Common myeloid progenitor, CD34-positive (primary cell): ENCODE measurements around the gene RNF103.

Source experiments
- CTCF ChIA-PET: fragments of 350-600 bp; sonication (Branson Sonifier 250); formaldehyde crosslinking; loops from one replicate; lab custom pipeline; 2021; ENCODE audit warnings: antibody characterized with exemption; lab: Charles Lee
- POLR2A ChIA-PET: fragments of 350-600 bp; sonication (Branson Sonifier 250); formaldehyde crosslinking; loops from one replicate; lab custom pipeline; 2021; ENCODE audit warnings: antibody characterized with exemption; lab: Charles Lee
- DNase-seq, 3 donors: peaks; one replicate each; pipeline versions ENCODE4 v3.0.0 to v3.0.0-alpha.2; 2013
- H3K27ac ChIP-seq, 2 experiments: 1 replicate in 1 of 2; 2 replicates in 1 of 2; pipeline ENCODE4 v1.7.0; 2013; ENCODE audit warnings: inconsistent platforms in 2 of 2, low read length in 2 of 2, mild to moderate bottlenecking in 2 of 2, low read depth in 1 of 2, moderate library complexity in 1 of 2; ENCODE audit not compliant: severe bottlenecking in 2 of 2, insufficient read depth in 1 of 2, poor library complexity in 1 of 2
- H3K27me3 ChIP-seq, 5 experiments: replicated peaks in 2 of 5; 1 replicate in 3 of 5; 2 replicates in 2 of 5; pipeline versions ENCODE4 v1.6.1 to v1.7.0; 2013; ENCODE audit warnings: low read length in 4 of 5, mild to moderate bottlenecking in 2 of 5, moderate library complexity in 2 of 5, inconsistent platforms in 1 of 5; ENCODE audit not compliant: insufficient read depth in 5 of 5, control insufficient read depth in 4 of 5
- H3K36me3 ChIP-seq, 4 experiments: 1 replicate in 2 of 4; 2 replicates in 2 of 4; pipeline versions ENCODE4 v1.6.1 to v1.7.0; 2013; ENCODE audit warnings: low read length in 3 of 4, control low read depth in 1 of 4, mild to moderate bottlenecking in 1 of 4; ENCODE audit not compliant: control insufficient read depth in 4 of 4, insufficient read depth in 4 of 4
- H3K4me1 ChIP-seq, 4 experiments: 1 replicate in 3 of 4; 2 replicates in 1 of 4; pipeline versions ENCODE4 v1.6.1 to v1.7.1; 2013; ENCODE audit warnings: low read length in 3 of 4, mild to moderate bottlenecking in 3 of 4, control low read depth in 1 of 4, inconsistent platforms in 1 of 4, moderate library complexity in 1 of 4; ENCODE audit not compliant: control insufficient read depth in 4 of 4, insufficient read depth in 4 of 4; ENCODE audit errors: control extremely low read depth in 1 of 4
- H3K4me3 ChIP-seq, 7 experiments: 1 replicate in 4 of 7; 2 replicates in 3 of 7; pipeline versions ENCODE4 v1.5.1 to v1.7.0; 2013; ENCODE audit warnings: mild to moderate bottlenecking in 7 of 7, low read length in 6 of 7, moderate library complexity in 6 of 7, inconsistent platforms in 2 of 7, low read depth in 2 of 7, control low read depth in 1 of 7; ENCODE audit not compliant: insufficient read depth in 4 of 7, control insufficient read depth in 1 of 7; ENCODE audit errors: extremely low read depth in 1 of 7
- H3K9me3 ChIP-seq, 5 experiments: 1 replicate in 4 of 5; 2 replicates in 1 of 5; pipeline versions ENCODE4 v1.6.1 to v1.7.1; 2013; ENCODE audit warnings: low read length in 4 of 5, mild to moderate bottlenecking in 2 of 5, inconsistent platforms in 1 of 5, low read depth in 1 of 5, moderate library complexity in 1 of 5; ENCODE audit not compliant: control insufficient read depth in 4 of 5, insufficient read depth in 2 of 5; ENCODE audit errors: control extremely low read depth in 1 of 5
- WGBS: methylation state at CpG from one replicate; pipeline ENCODE4 v1.1.5; 2013; ENCODE audit not compliant: insufficient coverage; 5-methylcytosine and 5-hydroxymethylcytosine counted together

RNF103 gene

DNA sequence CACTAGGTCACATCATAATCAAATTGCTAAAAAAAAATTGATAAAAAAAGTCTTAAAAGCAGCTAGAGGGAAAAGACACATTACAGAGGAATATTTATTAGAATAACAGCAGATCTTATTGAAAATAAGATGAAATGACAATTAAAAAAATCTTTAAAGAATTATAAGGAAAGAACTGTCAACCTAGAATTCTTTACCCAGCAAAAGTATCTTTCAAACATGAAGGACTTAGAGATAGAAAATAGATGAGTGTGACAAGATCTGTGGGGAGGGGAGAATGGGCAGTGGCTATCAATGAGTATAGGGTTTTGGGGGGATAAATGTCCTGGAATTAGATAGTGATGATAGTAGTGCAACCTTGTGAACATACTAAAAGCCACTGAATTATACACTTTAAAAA lies 26.5 kb upstream of the RNF103 start:
- Histone ChIP-seq H3K9me3 (peaks cover 0 to 35% (median 6%) of the 10 kb centered on the region in 5 experiments), H3K27me3 (no peaks in the 10 kb centered on the region), H3K27ac (no peak overlapping the region), H3K4me3 (no peak overlapping the region), H3K36me3 (peaks cover 0 to 10% (median 1%) of the 10 kb centered on the region in 4 experiments), H3K4me1 (no peaks in the 10 kb centered on the region)
- CTCF ChIA-PET: no interaction called here
- POLR2A ChIA-PET: no interaction called here
- DNase-seq: peak in 2 of 3 donors; percentile 19 to 29

DNA sequence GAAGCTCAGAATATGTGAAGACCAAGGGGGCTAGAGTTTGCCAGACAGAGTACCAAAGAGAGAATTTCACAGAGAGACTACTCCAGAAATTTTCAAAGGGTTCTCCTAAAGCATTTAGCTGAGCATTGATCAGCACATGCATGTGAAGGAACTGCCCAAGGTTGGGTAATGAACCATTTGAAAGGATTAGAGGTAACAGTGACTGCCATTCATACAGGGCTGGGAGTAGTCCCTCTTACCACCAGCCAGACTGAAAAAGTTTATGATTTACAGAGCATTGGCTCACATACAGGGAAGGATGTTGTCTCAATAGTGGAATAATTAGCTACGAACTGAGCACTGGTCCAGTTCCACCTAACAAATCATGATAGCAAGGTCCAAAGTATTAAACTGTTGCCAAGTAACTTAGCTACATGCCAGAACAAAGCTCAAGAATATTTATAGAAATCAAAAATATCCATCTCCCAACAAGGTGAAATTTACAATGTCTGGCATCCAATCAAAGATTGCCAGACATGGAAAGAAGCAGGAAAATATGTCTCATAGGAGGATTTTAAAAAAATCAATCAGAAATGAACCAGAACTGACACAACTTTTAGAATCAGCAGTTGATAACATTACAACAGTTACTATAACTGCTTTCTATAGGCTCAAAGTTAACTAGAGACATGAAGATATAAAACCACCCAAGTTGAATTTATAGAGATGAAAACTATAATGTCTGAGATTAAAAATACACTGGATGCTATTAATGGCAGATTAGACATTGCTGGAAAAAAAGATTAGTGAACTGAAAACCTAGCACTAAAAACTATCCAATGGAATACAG lies 25.7 kb upstream of the RNF103 start:
- Histone ChIP-seq H3K4me1 (no peaks in the 10 kb centered on the region), H3K9me3 (peaks cover 0 to 35% (median 6%) of the 10 kb centered on the region in 5 experiments), H3K27ac (no peak overlapping the region), H3K4me3 (no peak overlapping the region), H3K27me3 (no peaks in the 10 kb centered on the region), H3K36me3 (peaks cover 0 to 10% (median 1%) of the 10 kb centered on the region in 4 experiments)
- POLR2A ChIA-PET: no interaction called here
- CTCF ChIA-PET: no interaction called here
- WGBS: 100% methylated on average over 1 of the region's 1 CpG
- DNase-seq: no peak

DNA sequence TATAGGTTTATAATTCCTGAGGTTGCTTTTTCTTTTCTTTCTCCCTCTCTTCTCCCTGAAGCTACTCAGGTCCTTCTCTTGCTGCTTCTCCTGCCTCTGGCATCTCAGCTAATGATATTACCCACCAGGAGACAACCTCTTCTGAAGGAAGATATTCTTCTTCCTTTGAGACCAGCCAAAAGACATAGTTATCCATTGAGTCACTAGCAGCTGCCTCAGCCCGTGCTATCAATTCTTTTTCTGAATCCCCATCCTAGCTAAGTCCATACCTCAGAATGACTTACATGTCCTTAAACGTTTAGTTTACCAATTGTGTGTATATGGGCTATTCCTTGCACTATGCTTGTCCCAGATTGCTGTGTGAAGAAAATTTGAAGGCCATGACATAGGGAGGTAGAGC lies 25.0 kb upstream of the RNF103 start:
- no peak for DNase-seq
- Histone ChIP-seq H3K36me3 (peaks cover 0 to 10% (median 1%) of the 10 kb centered on the region in 4 experiments), H3K4me3 (no peak overlapping the region), H3K9me3 (peaks cover 0 to 35% (median 6%) of the 10 kb centered on the region in 5 experiments), H3K27me3 (no peaks in the 10 kb centered on the region), H3K27ac (no peak overlapping the region), H3K4me1 (no peaks in the 10 kb centered on the region)
- ChIA-PET CTCF (no interaction called here), POLR2A (no interaction called here)
- no CpG with 5 or more reads among the region's 2 CpGs for WGBS

DNA sequence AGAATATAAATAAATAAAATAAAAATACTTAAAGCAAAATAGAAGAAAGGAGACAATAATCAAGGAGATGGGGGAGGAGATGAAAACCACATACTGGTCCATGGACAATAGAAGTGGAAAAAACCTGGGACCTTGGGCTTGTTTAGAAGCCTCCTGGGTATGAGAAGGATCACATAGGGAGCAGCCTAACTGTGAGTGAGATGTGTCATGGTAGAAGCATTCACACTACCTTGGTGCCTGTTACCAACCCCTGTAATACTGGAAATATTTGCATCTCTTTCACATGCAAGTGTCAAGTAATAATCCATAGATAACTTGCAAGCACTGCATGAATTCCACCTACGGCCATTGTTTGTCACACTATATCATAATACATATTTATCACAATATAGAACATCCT lies 23.2 kb upstream of the RNF103 start:
- WGBS: 100% methylated on average over 1 of the region's 1 CpG
- H3K36me3 ChIP-seq: peaks cover 0 to 10% (median 1%) of the 10 kb centered on the region in 4 experiments
- CTCF ChIA-PET: no interaction called here
- no peak overlapping the region for H3K27ac ChIP-seq
- no peak for DNase-seq
- H3K9me3 ChIP-seq: peaks cover 0 to 36% (median 6%) of the 10 kb centered on the region in 5 experiments
- H3K4me1 ChIP-seq: no peaks in the 10 kb centered on the region
- no peak overlapping the region for H3K4me3 ChIP-seq
- H3K27me3 ChIP-seq: no peaks in the 10 kb centered on the region
- POLR2A ChIA-PET: interaction anchor here (0.6 kb wide), 1 partner anchor 96 kb away, joined by 3 read pairs; no protein-coding TSS in a partner anchor

DNA sequence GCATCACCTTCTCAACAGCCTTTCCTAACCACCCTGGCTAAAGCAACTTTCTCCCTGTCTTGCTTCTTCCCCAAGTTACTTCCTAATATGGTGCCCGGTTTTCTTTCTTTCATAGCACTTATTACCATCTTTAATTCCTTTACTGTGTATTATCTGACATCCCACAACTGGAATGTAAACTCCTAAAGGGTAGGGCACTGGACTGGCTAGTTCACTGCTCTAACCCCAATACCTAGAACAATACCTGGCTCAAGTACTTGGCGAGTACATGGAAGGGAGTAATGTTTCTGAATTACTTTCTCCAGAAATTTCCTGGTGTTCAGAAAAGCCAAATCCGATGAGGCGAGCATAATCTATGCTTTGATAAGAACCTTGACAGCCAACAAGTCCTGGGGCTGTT lies 22.7 kb upstream of the RNF103 start:
- POLR2A ChIA-PET: interaction anchor here (0.6 kb wide), 1 partner anchor 96 kb away, joined by 3 read pairs; no protein-coding TSS in a partner anchor
- WGBS: 100% methylated on average over 4 of the region's 4 CpGs

DNA sequence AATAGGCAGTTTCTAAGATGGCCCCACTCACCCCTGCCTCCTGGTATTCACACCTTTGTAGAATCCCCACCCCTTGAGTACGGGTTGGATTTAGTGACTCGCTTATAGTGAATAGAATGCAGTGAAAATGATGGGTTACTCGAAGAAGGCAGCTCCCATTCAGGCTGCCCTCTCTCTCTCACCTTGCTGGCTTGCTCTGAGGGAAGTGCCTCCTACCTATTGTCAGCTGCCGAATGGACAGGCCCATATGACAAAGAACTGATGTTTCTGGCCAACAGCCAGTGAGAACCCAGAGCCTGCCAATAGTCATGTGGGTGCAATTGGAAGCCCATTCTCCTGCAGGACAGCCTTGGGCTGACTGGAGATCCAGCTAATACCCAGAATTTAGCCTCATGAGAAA lies 22.1 kb upstream of the RNF103 start:
- CTCF ChIA-PET: no interaction called here
- DNase-seq: no peak
- Histone ChIP-seq H3K36me3 (peaks cover 0 to 8% (median 1%) of the 10 kb centered on the region in 4 experiments), H3K9me3 (peaks cover 0 to 31% (median 6%) of the 10 kb centered on the region in 5 experiments), H3K4me3 (no peak overlapping the region), H3K4me1 (no peaks in the 10 kb centered on the region), H3K27me3 (no peaks in the 10 kb centered on the region), H3K27ac (no peak overlapping the region)
- POLR2A ChIA-PET: no interaction called here
- 100% methylated on average over 1 of the region's 4 CpGs for WGBS

More for the DNA sequence above, 22.7 kb upstream of the RNF103 start:
- peaks cover 0 to 33% (median 6%) of the 10 kb centered on the region in 5 experiments for H3K9me3 ChIP-seq
- H3K4me3 ChIP-seq: no peak overlapping the region
- DNase-seq: no peak
- H3K36me3 ChIP-seq: peaks cover 0 to 10% (median 1%) of the 10 kb centered on the region in 4 experiments
- CTCF ChIA-PET: no interaction called here
- H3K27ac ChIP-seq: no peak overlapping the region
- no peaks in the 10 kb centered on the region for H3K27me3 ChIP-seq
- no peaks in the 10 kb centered on the region for H3K4me1 ChIP-seq

DNA sequence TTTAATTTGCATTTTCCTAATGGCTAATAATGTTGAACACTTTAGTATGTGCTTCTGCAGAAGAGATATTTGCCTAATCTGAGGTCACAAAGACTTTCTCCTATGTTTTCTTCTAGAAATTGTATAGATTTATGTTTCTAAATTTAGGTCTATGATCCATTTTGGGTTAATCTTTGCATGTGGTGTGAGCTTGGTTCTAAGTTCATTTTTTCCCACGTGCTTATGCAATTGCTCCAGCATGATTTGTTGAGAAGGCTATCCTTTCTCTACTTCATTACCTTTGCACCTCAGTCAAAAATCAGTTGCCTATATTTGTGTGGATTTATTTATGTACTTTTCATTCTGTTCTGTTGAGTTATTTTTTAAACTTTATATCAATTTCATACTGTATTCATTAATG lies 15.0 kb upstream of the RNF103 start:
- H3K27me3 ChIP-seq: no peaks in the 10 kb centered on the region
- H3K9me3 ChIP-seq: peaks cover 0 to 20% (median 2%) of the 10 kb centered on the region in 5 experiments
- no peaks in the 10 kb centered on the region for H3K36me3 ChIP-seq
- no peak for DNase-seq
- H3K4me3 ChIP-seq: no peak overlapping the region
- WGBS: no CpG with 5 or more reads among the region's 1 CpG
- H3K4me1 ChIP-seq: no peaks in the 10 kb centered on the region
- H3K27ac ChIP-seq: no peak overlapping the region
- ChIA-PET POLR2A (no interaction called here), CTCF (no interaction called here)
